GM19372 (cell line): Measurements from ENCODE around the gene SGCA.

ENCODE experiments used
- ATAC-seq: cut with Tn5 transposase; IDR thresholded peaks from one replicate; pipeline ENCODE4 v1.9.1; 2021; ENCODE audit warnings: mild to moderate bottlenecking, low read depth, moderate library complexity; ENCODE audit not compliant: unreplicated experiment

SGCA gene

GRCh38 chr17:50219939-50220465 is 54.2 kb downstream of the SGCA start:
- no peak for ATAC-seq

GRCh38 chr17:50220811-50221210 is 55.0 kb downstream of the SGCA start:
- no peak for ATAC-seq

- ATAC-seq, result no peak
Measured at GRCh38 chr17:50221266-50221863, 55.6 kb downstream of the SGCA start.

- ATAC-seq, result no peak
Measured at GRCh38 chr17:50221864-50222545, 56.2 kb downstream of the SGCA start.

GRCh38 chr17:50222922-50223321 is 57.1 kb downstream of the SGCA start:
- ATAC-seq, result no peak
